ENCODE data around the gene DNASE1L1. TPM values are rescaled to one million over a fixed set of nuclear protein-coding genes. Genes with fewer than 3 reads are reported as not detected.

Gene DNASE1L1
- polyA plus RNA-seq, 1 donor (not counting 4 experiments of a cell fraction or from before 2014, with no cell fraction given): 17.1 TPM

- H3K4me1 ChIP-seq (ENCODE audit: control insufficient read depth, extremely low read depth, insufficient read depth, low read length): peaks cover 17% of the 10 kb centered on the region
- DNase-seq (ENCODE audit: low read depth, low spot score) (no peak), FAIRE-seq (no peak)
- H3K4me3 ChIP-seq (ENCODE audit: control insufficient read depth in 2 of 3, extremely low read depth in 1 of 3, insufficient read depth in 2 of 3, low read depth in 1 of 3, low read length in 3 of 3): no peak overlapping the region
- H3K9ac ChIP-seq (ENCODE audit: control insufficient read depth, extremely low read depth, insufficient read depth, low read length): no peak overlapping the region
- peaks cover 1 to 7% of the 10 kb centered on the region in 2 experiments for H3K36me3 ChIP-seq (ENCODE audit: control insufficient read depth in 2 of 2, extremely low read depth in 1 of 2, insufficient read depth in 2 of 2, low read length in 2 of 2)
- H2AFZ ChIP-seq (ENCODE audit: control insufficient read depth, low read length): no peak overlapping the region
- no peaks in the 10 kb centered on the region for H3K27me3 ChIP-seq (ENCODE audit: control insufficient read depth, extremely low read depth, insufficient read depth, low read length)
- no peak overlapping the region for H3K4me2 ChIP-seq (ENCODE audit: control insufficient read depth, extremely low read depth, insufficient read depth, low read depth, low read length)
- H3K27ac ChIP-seq (ENCODE audit: control insufficient read depth, insufficient read depth, low read length): no peak overlapping the region
- dilution Hi-C loops (cut with MboI; ENCODE audit: extremely low pct_ligation_motif_present, low sequenced_read_pairs): no loop called here
- peaks cover 5% of the 10 kb centered on the region for H4K20me1 ChIP-seq (ENCODE audit: control insufficient read depth, extremely low read depth, insufficient read depth, low read length)
- H3K9me1 ChIP-seq (ENCODE audit: control insufficient read depth, extremely low read depth, insufficient read depth, low read length): no peaks in the 10 kb centered on the region
- H3K79me2 ChIP-seq (ENCODE audit: control insufficient read depth, insufficient read depth, low read length): peaks cover 24% of the 10 kb centered on the region
- peaks cover 4% of the 10 kb centered on the region for H3K9me3 ChIP-seq (ENCODE audit: control insufficient read depth, low read depth, low read length)
- TF ChIP-seq EZH2 (IDR thresholded peaks at IDR 0.05; ENCODE audit: low read length) (no peak), CTCF (optimal IDR thresholded peaks at IDR 0.05 in 1 of 3, IDR thresholded peaks at IDR 0.05 in 1 of 3, conservative IDR thresholded peaks at IDR 0.05 in 1 of 3; ENCODE audit: extremely low read depth in 1 of 3, insufficient read depth in 2 of 3, low read length in 3 of 3) (no peak)
These were observed 30.8 kb upstream of the DNASE1L1 start for GRCh38 chrX:154439841-154440240.

GRCh38 chrX:154437971-154438893 lies 29.2 kb upstream of the DNASE1L1 start:
- Histone ChIP-seq H3K4me1 (ENCODE audit: control insufficient read depth, extremely low read depth, insufficient read depth, low read length) (peaks cover 12% of the 10 kb centered on the region), H4K20me1 (ENCODE audit: control insufficient read depth, extremely low read depth, insufficient read depth, low read length) (peaks cover 5% of the 10 kb centered on the region), H3K9me1 (ENCODE audit: control insufficient read depth, extremely low read depth, insufficient read depth, low read length) (no peaks in the 10 kb centered on the region), H3K4me2 (ENCODE audit: control insufficient read depth, extremely low read depth, insufficient read depth, low read depth, low read length) (peak overlapping the region; percentile 82), H3K79me2 (ENCODE audit: control insufficient read depth, insufficient read depth, low read length) (peaks cover 22% of the 10 kb centered on the region), H3K9ac (ENCODE audit: control insufficient read depth, extremely low read depth, insufficient read depth, low read length) (peak overlapping the region; percentile 37), H3K27me3 (ENCODE audit: control insufficient read depth, extremely low read depth, insufficient read depth, low read length) (no peaks in the 10 kb centered on the region), H2AFZ (ENCODE audit: control insufficient read depth, low read length) (no peak overlapping the region), H3K27ac (ENCODE audit: control insufficient read depth, insufficient read depth, low read length) (no peak overlapping the region), H3K36me3 (ENCODE audit: control insufficient read depth in 2 of 2, extremely low read depth in 1 of 2, insufficient read depth in 2 of 2, low read length in 2 of 2) (peaks cover 1 to 7% of the 10 kb centered on the region in 2 experiments), H3K9me3 (ENCODE audit: control insufficient read depth, low read depth, low read length) (peaks cover 4% of the 10 kb centered on the region), H3K4me3 (ENCODE audit: control insufficient read depth in 2 of 3, extremely low read depth in 1 of 3, insufficient read depth in 2 of 3, low read depth in 1 of 3, low read length in 3 of 3) (peak overlapping the region; percentile 62 to 72 (median 65))
- no peak for FAIRE-seq
- no peak for DNase-seq (ENCODE audit: low read depth, low spot score)
- no peak for TF ChIP-seq CTCF (optimal IDR thresholded peaks at IDR 0.05 in 1 of 3, IDR thresholded peaks at IDR 0.05 in 1 of 3, conservative IDR thresholded peaks at IDR 0.05 in 1 of 3; ENCODE audit: extremely low read depth in 1 of 3, insufficient read depth in 2 of 3, low read length in 3 of 3)
- no peak for TF ChIP-seq EZH2 (IDR thresholded peaks at IDR 0.05; ENCODE audit: low read length)
- dilution Hi-C loops (cut with MboI; ENCODE audit: extremely low pct_ligation_motif_present, low sequenced_read_pairs): no loop called here

Measured in keratinocyte (primary cell).